Activated T-cell treated with anti-CD3 and anti-CD28 coated beads, Interleukin-2, amount 50 U/mL, for 48 hours (primary cell): ENCODE data around the gene GRIP1.

ENCODE experiments used
- DNase-seq, 2 experiments: peaks; one replicate each; pipeline ENCODE4 v3.0.0-alpha.2; 2020

Gene GRIP1

DNA sequence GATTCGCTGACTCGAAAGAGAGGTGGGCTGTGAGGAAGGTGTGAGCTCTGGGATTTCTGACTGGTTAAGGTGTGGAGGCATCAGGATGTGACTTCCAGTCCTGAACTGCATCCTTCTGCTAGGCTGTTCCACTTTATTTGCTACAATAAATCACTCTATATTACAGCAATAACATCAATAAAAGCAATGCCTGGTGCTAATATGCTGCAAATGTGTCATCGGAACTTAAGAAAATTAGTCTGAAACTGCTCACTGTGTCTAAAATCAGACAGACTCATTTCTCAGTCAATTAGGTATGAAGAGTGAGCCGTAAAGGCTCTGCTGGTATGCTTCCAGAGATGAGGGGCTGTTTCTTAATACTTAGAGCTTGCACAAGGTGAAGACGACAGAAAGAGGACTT is 250.0 kb downstream of the GRIP1 start:
- no peak for DNase-seq

GRCh38 chr12:66428261-66428660 is 250.6 kb downstream of the GRIP1 start:
- no peak for DNase-seq

DNA sequence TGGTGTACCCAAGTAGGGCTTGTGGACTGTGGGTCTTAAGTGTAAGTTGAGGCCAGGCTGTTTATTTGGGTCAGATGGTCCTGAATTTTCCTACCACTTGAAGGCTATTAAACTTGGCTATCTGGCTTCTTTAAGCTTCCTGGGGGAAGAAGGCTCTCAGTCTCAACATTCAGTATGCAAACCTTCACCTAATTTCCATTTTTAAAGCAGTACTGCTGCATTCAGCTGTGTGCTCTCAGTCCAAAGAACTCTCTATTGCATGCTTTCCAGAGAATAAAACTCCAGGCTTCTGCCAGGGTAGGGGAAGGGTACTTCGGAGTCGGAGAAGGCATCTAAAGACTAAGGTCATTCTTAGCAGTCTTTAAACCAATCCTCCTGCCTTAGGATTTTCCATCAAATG is 252.2 kb downstream of the GRIP1 start:
- no peak for DNase-seq

DNA sequence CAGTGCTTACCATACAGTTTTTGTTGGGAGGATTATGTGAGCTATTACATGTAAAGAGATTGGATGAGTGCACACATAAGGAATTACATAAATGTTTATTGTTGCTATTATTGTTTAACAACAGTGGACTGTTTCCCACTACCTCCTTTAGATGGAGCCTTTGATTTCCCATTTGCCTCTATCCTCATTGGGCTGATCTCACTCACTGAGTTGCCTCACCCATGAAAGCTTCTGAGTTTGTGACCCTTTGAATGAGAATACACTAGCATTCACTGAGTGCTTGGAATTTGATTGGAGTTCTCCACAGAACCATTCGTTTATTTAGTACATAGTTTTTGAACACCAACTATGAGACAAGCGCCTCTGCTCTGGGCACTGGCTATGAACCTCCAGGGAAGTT is 255.6 kb downstream of the GRIP1 start:
- no peak for DNase-seq

- DNase-seq, result no peak
Measured at GRCh38 chr12:66418908-66419307, 260.0 kb downstream of the GRIP1 start.

- no peak for DNase-seq
Measured at GRCh38 chr12:66417217-66417616, 261.7 kb downstream of the GRIP1 start.

DNA sequence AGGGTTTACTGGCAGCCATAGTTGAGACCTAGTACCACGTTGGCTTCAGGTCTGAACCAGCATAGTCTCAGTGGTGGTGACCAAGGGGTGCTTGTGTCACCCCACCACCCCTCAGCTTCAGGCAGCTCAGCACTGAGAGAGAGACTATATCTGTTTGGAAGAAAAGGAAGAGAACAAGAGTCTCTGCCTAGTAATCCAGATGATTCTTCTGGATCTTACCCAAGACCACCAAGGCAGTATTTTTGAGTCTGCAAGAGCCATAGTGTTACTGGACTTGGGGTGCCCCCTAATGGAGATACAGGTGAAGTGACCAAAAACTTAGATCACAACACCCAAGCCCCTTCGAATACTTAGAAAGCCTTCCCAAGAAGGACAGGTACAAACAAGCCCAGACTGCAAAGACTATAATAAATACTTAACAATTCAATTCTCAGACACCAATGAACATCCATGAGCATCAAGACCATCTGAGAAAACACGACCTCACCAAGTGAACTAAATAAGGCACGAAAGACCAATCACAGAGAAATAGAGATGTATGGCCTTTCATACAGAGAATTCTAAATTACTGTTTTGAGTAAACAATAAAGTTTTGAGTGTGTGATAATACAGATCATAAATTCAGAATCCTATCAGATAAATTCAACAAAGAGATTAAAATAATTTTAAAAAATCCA is 269.5 kb downstream of the GRIP1 start:
- peak; percentile 25 to 44 for DNase-seq

DNA sequence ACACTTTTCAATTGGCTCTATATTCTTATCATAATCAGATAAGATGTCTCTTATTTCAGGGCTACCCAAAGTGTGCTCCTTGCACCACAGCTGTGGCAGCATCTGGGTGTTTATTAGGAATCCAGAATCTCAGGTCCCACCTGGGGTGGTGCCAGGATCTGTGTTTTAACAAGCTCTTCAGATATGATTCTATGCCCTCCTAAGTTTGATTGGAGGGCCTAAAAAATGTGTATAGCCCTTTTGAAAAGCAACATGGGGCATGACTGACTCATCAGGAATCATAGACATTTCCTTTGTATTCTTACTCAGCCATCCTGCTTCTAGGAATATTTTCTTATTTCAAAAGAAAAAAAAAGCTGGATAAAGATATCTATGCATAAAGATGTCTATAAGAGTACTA is 273.5 kb downstream of the GRIP1 start:
- DNase-seq, result no peak

DNA sequence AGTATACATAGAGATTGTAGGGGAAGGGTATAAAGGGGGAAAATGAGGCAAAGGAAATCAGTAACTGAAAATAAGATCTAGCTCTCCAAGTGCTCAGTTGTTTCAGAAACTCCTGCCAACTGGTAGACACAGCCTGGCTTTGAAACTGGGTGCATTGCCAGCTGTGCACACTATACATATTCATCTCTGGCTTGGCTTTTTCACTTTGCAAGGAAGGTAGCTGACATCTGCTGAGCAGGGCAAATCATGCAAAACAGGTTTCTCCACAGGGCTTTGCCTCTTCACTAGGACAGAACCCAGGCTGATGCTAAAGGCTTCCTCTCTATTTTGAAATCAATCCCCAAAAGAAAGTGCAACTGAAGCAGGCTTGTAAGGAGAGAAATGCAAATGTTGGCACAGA is 275.1 kb downstream of the GRIP1 start:
- DNase-seq, result no peak

DNA sequence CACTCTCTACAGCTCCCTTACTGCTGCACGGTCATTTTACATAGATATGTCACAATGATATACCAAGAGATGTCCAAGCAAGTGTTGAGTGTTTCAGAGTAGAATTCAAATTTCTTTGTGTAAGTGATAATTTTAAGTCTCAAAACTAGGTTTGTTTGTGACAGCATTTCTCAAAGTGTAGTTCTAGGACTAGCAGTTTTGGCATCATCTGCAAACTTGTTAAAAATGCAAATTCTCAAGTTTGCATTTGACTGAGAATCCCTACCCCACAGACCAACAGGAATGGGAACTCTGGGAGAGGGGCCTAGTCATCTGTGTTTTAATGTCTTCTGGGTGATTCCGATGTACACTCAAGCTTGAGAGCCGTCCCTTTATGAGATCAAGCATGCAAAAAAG is 279.0 kb downstream of the GRIP1 start:
- no peak for DNase-seq

GRCh38 chr12:66398931-66399910 is 279.7 kb downstream of the GRIP1 start:
- no peak for DNase-seq

DNA sequence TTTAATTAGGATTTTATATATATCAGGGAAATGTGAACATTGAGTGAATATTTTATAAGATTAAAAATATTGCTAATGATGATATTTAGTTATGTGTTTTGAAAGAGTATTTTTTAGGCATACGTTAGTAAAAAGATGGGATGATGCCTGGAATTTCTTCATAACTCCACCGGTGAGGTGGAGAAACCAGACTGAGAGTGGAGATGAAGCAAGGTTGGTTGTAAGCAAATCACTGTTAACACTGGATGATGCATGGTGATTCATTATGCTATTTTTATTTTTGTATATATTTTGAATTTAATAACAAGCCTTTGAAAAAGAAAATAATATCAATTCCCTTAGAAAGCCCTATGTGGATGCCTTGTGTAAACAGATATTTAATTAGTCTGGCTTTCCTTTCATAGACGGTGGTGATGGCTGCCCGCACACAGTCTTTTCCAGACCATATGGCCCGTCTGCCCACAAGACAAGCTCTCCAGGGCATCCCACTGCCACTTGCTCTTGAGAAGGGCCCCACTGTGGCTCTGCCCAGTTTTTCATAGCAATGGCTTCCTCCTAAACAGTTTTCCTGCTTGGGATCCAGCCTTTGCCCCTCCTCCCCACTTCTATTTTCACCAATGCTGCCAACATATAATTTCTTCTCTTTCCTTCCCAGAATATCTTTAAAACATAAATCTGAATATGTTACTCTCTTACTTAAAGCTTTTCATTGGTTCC is 281.1 kb downstream of the GRIP1 start:
- no peak for DNase-seq

DNA sequence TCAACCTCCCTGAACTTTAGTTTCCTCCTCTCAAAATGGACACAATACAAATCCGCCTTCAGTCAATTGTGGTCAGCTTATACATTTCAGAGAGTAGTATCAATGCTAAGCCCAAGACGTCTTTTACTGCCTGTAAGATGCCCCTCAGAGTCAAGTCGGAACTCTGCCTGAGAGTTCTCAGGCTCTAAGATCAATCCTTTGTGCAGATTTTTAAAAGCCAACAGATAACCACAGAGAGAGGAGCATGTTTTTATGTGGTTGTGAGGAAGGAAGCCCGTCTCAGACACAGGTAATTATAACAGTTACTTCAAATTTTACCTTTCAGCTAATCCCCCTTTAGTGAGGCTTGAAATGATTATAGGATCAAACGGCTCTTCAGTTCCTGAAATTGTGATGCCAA is 285.0 kb downstream of the GRIP1 start:
- DNase-seq, result no peak

- no peak for DNase-seq
Measured at GRCh38 chr12:66392266-66392915, 286.5 kb downstream of the GRIP1 start.

DNA sequence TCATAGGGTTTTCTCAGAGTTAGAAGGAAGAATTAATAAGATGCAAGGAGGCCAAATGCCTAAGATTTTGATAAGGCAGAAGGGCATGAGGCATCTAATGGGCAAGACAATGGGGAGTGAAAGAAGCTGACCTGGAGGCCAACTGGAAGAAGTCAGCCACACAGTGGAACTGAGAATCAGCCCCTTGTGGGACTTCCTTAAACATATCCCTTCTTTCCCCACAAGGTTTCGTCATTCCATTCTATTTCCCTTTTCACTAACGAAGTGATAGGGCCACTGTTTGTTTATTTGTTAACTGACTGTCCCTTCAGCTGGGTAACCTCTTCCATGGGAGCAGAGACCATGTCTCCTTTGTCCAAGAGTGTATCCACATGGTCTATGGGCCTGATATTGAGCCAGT is 290.4 kb downstream of the GRIP1 start:
- DNase-seq, result no peak

GRCh38 chr12:66387117-66387516 is 291.8 kb downstream of the GRIP1 start:
- DNase-seq, result no peak

DNA sequence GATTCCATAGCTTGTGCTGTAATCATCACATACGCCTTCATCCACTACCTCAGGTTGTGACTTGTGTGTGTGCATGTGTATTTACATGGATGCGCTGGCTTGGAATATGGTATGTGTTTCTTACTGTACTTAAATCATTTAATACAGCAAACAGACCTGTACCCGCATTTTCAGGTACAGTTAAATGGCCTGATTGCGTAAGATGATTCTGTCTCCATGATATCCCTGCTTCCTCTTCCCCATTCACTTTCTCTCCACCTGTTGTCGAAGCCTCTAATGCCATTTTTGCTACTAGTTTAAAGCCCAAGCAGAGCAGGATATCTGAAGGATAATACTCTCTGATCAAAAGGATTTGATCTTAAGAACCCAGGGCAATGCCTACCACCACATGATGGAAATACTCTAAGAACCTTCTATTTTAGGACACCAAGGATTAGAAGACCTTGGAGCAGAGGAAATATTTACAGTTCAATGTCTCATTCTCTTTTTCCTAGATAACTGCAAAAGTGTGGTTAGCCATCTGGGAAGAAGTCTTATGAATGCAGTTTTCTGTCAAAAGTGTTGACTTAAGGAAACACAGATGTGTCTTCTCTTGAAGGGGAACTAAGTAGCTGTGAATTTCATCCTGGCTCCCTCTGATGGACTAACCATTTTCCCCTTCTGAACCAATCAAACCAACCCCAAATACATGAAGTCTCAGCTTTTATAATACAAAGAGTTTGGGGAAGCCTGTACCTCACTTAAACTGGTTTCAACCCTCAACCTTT is 297.9 kb downstream of the GRIP1 start:
- no peak for DNase-seq

- DNase-seq, result no peak
Measured at GRCh38 chr12:66379616-66380015, 299.3 kb downstream of the GRIP1 start.

DNA sequence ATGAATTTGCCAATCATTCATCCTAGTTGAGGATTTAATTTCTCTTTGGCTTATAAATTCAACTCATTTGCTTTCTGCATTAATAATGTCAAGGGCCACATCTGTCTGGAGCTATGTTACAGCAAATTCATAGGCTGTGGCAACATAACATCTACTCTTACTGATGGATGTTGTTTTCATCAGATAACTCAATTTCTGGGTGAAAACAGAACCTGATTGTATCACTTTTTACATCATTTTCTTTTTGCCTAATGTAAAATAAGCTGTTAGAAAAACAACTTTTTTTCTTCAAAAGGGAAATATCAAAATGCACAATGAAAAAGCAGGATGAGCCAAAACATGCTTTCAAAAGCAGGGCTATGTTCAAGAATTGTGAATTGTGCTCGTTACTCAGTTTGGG is 303.3 kb downstream of the GRIP1 start:
- DNase-seq, result no peak

DNA sequence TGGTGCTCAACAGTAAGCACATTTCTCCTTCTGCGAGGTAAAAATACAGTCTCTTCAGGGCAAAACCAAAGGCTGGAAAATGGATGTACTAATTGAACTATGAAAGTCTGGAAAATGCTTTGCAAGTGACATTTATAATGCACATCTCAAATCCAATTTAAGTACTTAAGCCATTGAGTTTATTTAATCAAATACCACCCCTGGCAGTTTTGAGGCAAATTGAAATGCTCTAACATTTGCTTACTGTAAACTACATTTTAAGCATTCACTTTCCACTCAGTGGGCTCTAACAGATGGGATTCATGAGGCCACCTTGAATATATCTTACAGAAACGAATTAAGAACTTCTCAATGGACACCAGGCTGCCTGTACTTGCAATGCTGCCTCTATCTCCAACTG is 306.9 kb downstream of the GRIP1 start:
- DNase-seq, result no peak

GRCh38 chr12:66367015-66367667 is 311.7 kb downstream of the GRIP1 start:
- DNase-seq, result no peak
